Esophagus squamous epithelium (tissue), 4 donors: ENCODE data around the gene GPR3.

Experiments used
- CTCF ChIP-seq, 6 experiments: fragments of 450-650 bp in 4 of 6; fragments of 200-600 bp in 2 of 6; sonication (generic) in 2 of 6; IDR thresholded peaks; one replicate each; pipeline ENCODE4 v1.5.1; 2016 to 2019; ENCODE audit warnings: antibody characterized with exemption in 6 of 6, mild to moderate bottlenecking in 4 of 6, moderate library complexity in 4 of 6
- POLR2A ChIP-seq, 4 donors: fragments of 450-650 bp; IDR thresholded peaks; one replicate each; pipeline ENCODE4 v1.6.1; 2017; ENCODE audit warnings: antibody characterized with exemption in 4 of 4, mild to moderate bottlenecking in 4 of 4, moderate library complexity in 3 of 4

GRCh38 chr1:27413004-27413403 lies 20.6 kb downstream of the GPR3 start:
- TF ChIP-seq CTCF (IDR thresholded peaks at IDR 0.05) (no peak), POLR2A (IDR thresholded peaks at IDR 0.05) (no peak)
